Stimulated activated CD4-positive, alpha-beta T cell treated with anti-CD3 and anti-CD28 coated beads, TNF-alpha, amount 100 ng/mL, for 48 hours (primary cell): ENCODE data around the gene TRPM1.

Experiments used
- DNase-seq, 3 donors: peaks; one replicate each; pipeline ENCODE4 v3.0.0-alpha.2; 2020; ENCODE audit warnings: low read depth in 3 of 3

TRPM1 gene

DNA sequence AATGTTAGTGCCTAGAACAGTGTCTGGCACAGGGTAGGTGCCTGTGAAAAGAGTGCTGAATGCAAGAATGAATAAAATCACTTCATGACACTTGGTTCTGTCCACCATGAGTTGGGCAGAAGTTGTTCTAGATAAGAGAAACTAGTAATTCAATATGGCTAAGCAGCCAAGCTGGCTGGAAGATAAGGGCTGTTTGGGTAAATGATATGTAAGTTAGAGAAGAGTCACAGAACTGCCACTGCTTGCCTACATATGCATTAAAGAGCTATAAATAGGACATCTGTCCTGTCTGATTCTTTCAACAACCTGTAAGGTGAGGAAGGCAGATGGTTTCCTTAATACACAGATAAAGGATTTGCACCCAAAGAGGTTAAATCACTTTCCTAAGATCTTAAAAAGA lies 123.2 kb downstream of the TRPM1 start:
- DNase-seq: no peak

DNA sequence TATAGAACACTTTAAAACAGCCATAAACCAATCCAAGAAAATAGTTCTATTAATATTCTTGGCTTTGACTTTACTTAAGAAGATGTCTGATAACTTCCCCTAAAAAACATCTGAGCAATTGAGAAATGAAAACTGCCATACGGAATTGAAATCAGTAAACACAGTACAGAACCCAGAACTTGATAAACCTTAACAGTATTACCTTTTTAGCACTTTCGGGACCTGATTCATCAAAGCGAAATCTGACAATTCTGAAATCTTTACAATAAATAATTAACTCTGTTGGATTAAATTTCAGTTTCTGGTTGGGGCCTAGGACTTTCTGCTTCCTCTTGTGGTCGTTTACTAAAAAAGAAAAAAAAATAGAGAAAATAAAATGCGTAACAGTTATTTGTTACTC lies 127.4 kb downstream of the TRPM1 start:
- no peak for DNase-seq

DNA sequence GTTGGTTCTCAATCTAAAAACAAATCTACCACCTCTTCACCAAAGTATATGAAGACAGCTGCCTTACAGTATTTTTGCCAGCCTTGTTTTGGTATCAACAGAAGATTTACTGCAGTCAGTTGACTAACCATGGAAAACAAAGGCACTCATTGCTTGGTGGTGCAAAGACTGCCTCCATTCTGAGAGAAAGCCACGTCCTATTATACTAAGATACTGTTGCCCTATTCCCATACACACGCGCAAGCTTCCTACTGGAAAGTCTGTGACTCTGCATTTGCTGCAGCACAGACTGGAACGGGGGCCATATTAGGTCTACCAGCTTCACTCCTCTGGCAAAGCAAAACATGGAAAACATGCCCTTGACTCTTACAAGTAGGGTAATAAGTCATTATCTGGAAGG lies 128.1 kb downstream of the TRPM1 start:
- no peak for DNase-seq

DNA sequence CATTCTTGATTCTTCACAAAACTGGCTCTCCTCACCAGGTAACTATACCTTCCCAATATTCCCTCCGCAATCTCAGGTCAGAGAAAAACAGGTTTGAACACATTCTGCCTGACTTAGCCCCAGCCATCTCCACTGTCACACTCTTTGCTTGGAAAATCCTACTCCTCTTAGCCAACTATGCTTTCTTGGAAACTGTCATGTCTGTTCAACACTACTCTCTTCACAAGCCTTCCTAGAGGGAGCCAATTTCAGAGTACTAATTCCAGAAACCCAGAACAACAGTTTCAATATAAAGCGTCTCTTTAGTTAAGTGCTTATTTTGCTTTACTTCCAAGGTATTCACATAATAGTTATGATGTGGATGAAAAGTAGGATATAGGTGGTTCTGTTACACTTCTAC lies 131.8 kb downstream of the TRPM1 start:
- DNase-seq: no peak

DNA sequence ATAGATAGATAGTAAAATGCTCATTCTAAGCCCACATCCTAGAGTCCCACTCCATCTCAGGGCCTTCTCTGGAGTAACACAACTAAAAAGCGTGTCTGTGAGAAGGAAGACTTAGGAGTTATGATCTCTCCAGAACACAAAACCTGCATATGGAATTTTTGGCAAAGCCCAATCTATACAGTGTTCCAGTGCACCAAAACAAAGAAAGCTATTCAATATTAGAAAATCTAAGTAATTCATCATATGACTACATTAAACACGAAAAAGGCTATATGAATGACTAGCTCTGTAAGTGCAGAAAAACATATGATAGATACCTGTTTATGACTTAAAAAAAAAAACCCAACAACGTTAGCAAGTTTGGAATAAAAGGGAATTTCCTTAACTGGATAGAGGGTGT lies 137.8 kb downstream of the TRPM1 start:
- DNase-seq: no peak

DNA sequence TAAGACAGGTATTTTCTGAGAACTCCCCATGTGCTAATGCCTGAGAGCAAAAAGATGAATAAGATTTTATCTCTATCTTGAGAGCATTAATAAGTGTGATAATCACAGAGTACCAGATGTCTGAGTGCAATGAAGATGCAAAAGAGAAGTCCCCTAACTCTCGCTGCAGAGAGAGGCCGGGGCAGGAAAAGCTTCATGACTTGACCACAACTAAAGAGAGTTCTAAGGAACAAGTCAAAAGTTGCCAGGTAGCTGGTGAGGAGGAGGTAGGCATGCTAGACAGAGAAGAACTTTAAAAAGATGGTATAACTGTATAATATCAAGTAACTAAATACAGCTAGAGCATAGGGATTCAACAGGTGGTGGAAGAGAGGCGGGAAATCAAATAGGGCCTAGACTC lies 138.9 kb downstream of the TRPM1 start:
- DNase-seq: no peak

DNA sequence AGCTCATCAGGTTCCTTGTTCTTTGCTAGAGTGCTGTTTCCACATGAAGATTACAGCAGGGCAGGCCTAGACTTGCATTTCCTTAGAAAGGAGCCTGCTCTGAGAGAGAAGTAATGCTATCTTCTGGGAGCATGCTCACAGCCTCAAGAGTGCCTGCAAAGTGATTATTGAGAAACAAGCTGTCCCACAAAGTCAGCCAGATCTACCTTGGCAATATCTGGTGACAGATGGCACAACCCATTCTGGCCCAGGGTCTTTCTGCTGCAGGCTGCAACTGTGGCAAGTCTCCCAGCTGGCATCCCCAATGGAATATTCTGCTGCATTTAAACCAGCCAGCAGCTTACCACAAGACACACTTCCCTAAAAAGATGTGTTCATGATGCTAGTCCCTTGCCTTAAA lies 139.4 kb downstream of the TRPM1 start:
- no peak for DNase-seq

DNA sequence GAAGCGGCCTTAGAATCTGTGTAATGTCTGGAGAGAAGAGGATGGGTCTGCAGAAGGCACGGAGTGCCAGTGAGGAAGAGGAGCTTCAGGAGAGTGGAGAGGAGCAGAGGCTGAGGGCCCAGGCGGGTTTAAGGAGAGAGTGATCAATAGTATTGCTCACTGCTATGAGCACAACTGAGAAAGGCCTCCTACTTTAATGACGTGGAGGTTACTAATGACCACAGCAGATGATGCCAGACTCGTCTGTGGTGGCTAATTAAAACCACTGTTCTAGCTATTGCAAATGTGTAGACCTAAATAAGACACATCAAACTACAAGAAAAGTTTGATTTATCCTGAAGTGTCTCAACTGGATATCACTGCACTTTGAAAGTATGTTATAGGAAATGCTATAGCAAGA lies 143.3 kb downstream of the TRPM1 start:
- no peak for DNase-seq

DNA sequence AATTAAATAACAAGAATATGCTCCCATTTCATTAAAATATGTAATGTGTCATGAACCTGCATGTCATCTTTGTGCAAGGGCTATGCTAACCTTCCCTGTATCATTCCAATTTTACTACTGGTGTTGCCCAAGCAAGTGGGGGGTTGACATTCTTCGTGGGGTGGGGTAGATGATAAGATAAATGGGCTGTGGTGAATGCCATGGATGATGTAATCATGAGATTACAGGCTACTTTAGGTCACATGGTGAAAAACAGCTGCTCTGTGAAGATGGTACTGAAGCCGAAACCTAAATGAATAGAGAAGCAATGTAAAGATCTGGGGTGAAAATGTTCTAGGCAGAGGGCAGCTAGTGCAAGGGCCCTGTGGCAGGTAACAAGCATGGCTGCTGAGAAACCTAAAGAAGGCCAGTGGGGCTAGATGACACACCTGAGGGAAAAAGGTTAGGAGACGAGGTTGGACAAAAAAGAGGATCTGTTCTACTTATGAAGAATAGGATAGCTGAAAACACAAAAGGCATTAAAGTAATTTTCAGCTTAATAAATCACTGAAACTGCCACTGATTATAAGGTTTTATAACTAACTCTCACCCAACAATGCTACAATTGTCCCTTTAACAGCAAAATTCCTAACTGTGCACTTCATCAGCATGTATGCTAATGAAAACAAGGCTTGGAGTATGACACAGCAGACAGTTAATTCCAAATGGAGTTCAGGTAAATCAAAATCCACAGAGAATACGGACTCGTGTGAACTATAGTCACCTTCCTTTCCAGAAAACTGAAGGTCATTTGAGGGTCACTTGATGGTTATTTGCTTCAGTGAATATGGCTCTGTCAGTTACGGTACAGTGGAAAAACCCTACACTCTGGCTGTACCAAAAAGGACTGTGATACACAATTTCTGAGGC lies 145.1 kb downstream of the TRPM1 start:
- no peak for DNase-seq

DNA sequence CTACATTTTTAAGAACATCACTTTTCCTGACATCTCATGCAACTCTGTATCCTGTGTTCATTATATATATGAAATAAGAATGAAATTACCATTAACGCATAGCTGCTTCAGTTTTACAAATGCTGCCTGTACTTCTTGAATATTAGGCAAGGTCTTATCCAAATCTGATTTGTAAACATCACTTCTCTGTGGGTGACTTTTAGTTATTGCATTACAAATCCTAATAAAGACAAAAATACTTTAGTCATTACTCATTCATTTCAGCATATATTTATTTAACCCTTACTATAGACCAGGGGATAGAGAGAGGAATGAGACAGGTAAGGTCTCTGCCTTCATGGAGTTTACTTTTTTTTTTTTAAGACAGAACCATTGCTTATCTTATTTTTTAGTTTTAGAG lies 146.9 kb downstream of the TRPM1 start:
- DNase-seq: no peak

DNA sequence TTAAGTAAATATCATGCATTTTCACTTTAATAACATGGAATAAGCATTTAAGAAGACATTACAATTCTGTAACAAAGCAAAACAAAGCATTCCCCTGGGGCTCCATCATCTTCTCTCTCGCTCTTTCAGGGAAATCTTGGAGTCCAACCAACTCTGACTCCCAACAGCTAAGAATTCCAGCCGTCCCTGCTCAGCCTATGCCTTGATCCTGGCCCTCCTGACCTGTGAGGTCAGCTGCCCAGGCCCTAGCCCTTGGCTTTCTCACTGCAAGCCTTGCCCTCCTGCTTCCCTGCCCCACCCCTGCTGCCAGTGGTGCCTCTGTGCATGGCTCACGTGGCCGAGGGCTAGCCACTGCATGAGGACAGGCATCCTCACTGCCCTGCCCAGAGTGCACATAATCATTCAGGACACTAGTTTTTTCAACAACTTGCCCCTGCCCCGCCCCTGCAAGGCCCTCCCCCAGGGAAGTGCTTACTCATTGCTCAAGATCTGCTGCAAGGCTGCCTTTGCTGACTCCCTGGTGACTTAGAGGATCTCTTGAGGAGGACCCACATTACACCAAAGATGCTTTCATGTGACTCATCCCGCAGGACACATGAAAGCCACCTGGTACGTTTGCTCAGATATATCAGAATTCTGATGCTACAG lies 147.7 kb downstream of the TRPM1 start:
- DNase-seq: no peak

DNA sequence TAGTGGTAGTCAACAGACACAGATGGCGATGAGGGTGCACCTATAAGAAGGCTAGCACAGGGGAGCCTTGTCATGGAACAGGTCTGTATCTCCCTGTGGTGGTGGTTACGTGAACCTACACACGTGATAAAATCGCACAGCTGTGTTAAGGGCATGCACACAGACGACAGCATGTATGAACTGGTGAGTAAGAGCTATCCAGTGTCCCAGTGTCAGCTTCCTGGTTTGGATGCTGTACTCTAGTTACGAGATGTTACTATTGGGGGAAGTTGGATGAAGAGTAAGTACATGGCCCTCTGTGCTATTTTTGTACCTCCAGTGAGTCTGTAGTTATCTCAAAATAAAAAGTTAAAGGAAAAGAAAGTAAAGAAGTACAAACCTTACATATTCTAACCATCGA lies 148.3 kb downstream of the TRPM1 start:
- DNase-seq: no peak
